CD4-positive, alpha-beta T cell treated with Interleukin-21 for 1 hour (primary cell): ENCODE results near the gene IGF2R.
"Not testable (repeated sequence)": the region's sequence is repeated elsewhere in the genome, so short reads cannot be mapped to it uniquely, and the experiment has no call there.

Experiments used
- DNase-seq: peaks from one replicate; pipeline ENCODE4 v3.0.0-alpha.2; 2020

The IGF2R gene

DNA sequence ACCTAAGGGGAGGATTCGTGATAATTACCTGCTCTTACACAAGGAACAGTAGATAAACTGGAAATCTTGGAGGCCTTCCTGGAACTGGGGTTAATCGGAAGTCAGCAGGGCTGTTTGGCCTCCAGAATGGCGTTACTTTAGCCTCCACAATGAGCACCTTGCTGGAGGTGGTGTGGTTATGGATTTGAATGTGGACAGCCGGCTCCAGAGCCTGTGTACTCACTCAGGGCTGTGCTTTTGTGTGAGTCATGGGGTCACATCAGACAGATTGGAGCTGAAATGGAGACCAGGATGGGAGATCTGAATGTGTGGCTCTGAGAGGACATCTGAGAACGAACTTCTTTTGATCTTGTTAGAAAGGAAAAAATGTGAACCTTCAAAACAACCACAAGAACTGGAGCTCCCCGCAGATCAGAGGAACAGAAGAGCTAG, 30.4 kb downstream of the IGF2R start:
- no peak for DNase-seq

GRCh38 chr6:160000280-160000704, 31.4 kb downstream of the IGF2R start:
- no peak for DNase-seq

- DNase-seq, result not testable (repeated sequence)
Observed at GRCh38 chr6:160000893-160001427, 32.1 kb downstream of the IGF2R start.

GRCh38 chr6:160002882-160003281, 34.0 kb downstream of the IGF2R start:
- no peak for DNase-seq

- no peak for DNase-seq
Observed at GRCh38 chr6:160004018-160004417, 35.1 kb downstream of the IGF2R start.

DNA sequence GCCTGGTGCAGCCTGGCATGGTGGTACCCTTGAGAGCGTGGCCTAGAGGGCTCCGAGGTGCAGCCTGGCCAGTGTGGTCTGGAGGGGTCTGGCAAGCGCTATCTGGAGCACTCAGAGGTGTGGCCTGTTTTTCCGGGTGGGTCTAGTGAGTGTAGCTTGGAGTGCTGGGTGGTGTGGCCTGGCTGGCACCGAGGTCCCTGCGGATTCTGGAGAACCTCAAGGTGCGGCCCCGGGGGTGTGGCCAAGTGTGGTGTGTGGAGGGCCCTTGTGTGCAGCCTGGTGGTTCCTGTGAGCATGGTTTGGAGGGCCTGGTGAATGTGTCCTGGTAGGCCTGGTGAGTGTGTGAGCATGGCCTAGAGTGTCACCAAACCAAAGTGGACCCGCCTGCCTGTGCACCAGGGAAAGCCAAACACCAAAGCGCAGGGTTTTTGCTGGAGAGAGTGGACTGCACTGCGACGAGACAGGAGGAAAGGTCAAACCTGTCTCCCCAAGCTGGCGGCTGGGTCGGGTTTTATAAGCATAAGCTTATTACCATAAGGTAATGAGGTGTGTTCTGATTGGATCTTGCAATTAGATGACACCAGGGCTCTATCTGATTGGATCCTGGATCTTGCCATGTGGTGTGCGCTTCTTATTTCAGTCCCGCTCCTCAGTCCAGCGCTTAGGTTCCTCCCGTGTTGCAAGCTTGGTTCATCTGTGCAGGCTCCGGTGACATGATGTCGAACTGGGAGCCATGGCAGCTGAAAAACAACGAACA, 35.7 kb downstream of the IGF2R start:
- no peak for DNase-seq

- DNase-seq, result no peak
Observed at GRCh38 chr6:160005211-160005610, 36.3 kb downstream of the IGF2R start.

DNA sequence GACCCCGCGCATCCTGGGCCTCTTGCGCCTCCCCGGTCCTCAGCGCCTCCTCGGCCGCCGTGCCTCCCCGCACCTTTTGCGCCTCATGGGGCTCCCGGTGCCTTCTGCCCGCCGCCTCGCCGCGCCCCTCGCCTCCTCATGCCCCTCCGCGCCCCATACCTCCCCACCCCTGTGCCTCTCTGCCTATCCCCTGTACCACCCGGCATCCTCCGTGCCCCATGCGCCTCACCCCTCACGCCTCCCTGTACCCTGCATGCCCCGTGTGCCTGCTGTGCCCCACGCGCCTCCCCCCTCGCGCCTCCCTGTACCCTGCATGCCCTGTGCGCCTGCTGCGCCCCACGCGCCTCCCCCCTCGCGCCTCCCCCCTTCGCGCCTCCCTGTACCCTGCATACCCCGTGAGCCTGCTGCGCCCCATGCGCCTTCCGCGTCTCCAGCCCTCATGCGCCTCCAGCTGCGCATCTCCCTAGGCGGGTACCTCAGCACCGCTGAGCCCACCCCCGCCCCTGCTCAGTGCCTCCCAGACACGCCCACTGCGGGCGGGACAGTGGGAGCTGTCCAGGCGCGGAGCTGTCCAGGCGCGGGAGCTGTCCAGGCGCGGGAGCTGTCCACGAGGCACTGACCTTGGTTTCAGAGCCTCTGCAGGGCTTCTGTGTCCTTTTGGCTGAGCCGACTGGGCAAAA, 37.1 kb downstream of the IGF2R start:
- no peak for DNase-seq

GRCh38 chr6:160007145-160007544, 38.3 kb downstream of the IGF2R start:
- DNase-seq, result no peak

DNA sequence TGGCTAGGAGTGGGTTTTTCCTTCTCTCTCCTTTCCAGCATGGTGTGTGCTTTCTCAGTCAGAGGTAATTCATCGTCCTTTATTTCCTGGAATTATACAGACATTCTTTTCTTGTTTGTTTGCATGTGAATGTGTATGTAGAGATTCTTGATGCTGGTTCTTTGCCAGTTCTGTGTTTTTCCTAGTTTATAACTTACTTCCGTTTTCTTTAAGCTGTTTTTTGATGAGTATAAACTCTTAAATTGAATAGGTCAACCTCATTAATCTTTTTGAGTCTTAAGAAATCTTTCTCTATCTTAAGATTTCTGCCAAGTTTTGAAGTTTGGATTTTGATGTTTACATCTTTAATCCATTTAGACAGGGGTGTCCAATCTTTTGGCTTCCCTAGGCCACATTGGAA, 38.7 kb downstream of the IGF2R start:
- no peak for DNase-seq

GRCh38 chr6:160010067-160010466, 41.2 kb downstream of the IGF2R start:
- DNase-seq, result no peak

- peak; percentile 31 for DNase-seq
Observed at GRCh38 chr6:160013987-160014868, 45.3 kb downstream of the IGF2R start.

DNA sequence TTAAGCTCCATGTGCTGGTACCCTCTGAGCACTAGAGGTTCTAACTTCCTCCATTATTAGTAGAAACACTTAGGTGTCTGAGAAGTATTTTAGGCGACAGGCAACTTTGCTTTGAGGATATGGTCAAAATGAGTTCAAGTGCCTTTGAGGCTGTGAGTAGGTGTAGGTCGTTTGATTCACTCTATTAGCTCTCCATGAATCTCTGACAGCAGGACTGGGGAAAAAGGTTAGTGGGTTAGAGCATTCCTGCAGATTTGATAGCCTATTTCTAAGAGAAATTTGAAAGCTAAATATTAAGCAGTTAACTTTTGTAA, 45.9 kb downstream of the IGF2R start:
- DNase-seq, result no peak

- DNase-seq, result peak; percentile 44
Observed at GRCh38 chr6:160015778-160016684, 47.1 kb downstream of the IGF2R start.

DNA sequence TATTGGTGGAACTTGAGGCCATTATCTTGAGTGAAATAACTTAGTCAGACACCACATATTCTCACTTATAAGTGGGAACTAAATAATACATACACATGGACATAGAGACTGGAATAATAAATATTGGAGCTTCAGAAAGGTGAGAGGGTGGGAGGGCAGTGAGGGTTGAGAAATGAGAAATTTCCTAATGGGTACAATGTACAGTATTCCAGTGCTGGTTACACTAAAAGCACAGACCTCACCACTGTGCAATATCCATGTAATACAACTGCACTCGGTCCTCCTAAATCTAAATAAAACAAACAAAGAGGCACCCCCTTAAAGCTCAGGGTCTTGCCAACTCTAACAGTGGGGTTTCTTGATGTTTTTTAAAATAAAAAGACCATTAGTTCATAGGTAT, 53.2 kb downstream of the IGF2R start:
- no peak for DNase-seq

GRCh38 chr6:160022793-160023192, 53.9 kb downstream of the IGF2R start:
- DNase-seq, result no peak

- no peak for DNase-seq
Observed at GRCh38 chr6:160024152-160024551, 55.3 kb downstream of the IGF2R start.

DNA sequence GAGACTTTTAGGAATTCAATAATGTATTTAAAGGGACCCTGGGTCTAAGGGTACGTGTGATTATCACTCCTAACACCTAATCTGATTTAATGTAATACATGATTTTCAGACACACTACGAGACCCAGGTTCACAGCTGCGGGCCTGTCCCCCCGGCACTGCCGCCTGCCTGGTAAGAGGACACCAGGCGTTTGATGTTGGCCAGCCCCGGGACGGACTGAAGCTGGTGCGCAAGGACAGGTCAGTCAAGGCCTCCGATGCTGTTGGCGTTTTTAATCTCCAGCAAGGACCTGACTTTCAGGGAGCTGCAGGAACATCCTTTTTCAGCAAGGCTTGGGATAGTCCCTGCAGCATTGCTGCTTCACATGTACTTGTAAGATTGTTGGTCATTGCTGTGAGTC, 58.2 kb downstream of the IGF2R start:
- no peak for DNase-seq

DNA sequence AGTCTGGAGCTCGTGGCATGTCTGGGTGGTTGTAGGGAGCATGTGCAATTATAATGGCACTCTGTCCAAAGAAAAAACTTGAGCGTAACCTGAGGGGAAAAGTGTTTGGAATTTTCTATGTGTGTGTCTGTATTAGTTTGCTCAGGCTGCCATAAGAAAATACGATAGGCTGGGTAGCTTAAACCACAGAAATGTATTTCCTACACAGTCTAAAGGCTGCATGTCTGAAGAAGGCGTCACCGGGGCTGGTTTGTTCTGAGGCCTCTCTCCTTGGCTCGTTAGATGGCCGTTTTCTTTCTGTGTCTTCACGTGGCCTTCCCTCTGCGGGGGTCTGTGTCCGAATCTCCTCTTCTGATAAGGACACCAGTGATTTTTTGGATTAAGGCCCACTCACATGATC, 59.0 kb downstream of the IGF2R start:
- DNase-seq, result no peak

- peak; percentile 23 for DNase-seq
Observed at GRCh38 chr6:160028487-160029275, 59.8 kb downstream of the IGF2R start.

DNA sequence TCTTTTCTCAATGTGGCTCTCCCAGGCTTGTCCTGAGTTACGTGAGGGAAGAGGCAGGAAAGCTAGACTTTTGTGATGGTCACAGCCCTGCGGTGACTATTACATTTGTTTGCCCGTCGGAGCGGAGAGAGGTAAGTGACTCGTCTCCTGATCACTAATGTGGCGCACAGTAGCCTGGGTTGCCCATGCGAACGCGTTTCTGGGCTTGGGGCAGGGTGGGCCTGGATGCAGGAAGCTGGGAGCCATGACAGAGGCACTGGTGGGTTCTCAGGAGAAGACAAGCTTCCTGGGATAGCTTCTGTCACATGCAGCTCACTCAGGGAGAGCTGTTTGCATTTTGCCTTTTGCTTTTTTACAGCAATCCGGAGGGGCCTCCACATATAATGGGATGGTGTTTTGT, 60.6 kb downstream of the IGF2R start:
- DNase-seq, result no peak
